Right lung (tissue), 5 donors: Measurements from ENCODE around the gene KCNK4. TPM values are rescaled to one million over a fixed set of nuclear protein-coding genes. Genes with fewer than 3 reads are reported as not detected.

Source experiments
- DNase-seq, 2 donors: peaks; one replicate each; pipeline ENCODE4 v3.0.0-alpha.2; 2013
- polyA plus RNA-seq, 5 donors: library from polyadenylated mRNA; unstranded; fragments of 120-200 nt; gene quantifications; one replicate each; pipeline versions ENCODE4 v1.2.1 to v1.2.3, GENCODE V29; 2013; ENCODE audit warnings: inconsistent platforms in 1 of 5, low replicate concordance in 1 of 5; ENCODE audit not compliant: insufficient read length in 5 of 5, insufficient read depth in 1 of 5

KCNK4 gene
- polyA plus RNA-seq, 5 donors = 0.09 to 0.10 TPM; not detected in 3

DNA sequence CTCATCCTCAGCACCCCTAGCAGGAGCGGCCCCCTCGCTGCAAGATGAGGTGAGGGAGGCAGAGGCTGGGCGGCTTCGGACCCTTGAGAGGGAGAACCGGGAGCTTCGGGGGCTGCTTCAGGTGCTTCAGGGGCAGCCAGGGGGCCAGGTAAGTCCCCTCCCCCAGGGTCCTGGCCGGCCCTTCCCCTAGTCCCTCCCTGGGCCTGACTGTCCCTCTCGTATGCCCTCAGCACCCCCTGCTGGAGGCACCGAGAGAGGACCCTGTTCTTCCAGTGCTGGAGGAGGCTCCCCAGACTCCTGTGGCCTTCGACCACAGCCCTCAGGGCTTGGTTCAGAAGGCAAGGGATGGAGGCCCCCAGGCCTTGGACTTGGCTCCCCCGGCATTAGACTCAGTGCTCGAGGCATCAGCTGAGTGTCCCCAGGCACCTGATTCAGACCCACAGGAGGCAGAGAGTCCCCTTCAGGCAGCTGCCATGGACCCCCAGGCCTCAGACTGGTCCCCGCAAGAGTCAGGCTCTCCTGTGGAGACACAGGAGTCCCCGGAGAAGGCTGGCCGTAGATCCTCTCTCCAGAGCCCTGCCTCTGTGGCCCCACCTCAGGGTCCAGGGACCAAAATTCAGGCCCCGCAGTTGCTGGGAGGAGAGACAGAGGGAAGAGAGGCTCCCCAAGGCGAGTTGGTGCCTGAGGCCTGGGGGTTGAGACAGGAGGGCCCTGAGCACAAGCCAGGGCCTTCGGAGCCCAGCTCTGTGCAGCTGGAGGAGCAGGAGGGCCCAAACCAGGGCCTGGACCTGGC lies 52.9 kb downstream of the KCNK4 start:
- no peak for DNase-seq

GRCh38 chr11:64344787-64345186 lies 53.7 kb downstream of the KCNK4 start:
- DNase-seq = no peak

DNA sequence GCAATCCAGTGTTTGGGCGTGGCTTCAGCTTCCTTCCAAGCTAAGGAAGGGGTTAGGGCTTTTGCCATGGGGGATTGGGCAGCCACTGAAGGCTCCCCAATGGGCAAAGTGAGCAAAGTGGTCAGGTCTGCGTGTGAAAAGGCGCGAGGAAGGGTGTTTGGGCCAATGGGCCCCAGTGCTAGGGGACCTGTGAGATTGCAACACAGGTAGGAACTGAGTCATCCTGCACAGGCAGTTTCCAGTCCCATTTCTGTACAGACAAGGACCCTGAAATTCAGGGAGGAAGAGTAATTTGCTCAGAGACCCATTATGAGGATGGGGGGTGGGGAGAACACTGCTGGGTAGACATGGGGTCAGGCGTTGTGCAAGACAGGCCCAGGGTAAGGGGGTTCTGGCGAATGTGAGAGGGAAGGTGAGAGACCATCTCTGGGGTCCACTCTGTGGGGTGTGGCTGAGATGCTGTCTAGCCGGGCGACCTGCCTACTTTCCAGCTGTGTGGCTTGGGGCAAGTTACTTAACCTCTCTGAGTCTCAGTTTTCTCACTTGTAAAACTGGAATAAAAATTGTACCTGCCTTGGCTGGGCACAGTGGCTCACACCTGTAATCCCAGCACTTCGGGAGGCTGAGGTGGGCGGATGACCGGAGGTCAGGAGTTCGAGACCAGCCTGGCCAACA lies 56.2 kb downstream of the KCNK4 start:
- DNase-seq = no peak

- no peak for DNase-seq
These were observed 57.4 kb downstream of the KCNK4 start for GRCh38 chr11:64348383-64349024.

DNA sequence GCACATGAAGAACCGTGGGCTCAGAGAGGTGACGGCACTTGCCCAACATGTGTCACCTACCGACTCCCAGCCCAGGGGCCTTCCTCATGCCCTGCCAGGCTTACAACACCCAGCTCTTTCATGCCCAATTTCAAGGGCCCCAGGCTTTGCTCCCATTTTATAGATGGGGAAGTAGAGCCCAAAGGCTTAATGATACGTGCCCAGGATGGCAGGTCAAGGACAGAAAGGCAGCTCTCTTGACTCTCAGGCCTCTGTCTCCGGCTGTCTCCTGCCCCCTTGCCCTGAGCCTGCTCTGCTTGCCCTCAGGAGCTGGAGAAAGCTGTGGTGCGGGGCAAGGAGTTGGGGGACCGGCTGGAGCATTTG lies 57.9 kb downstream of the KCNK4 start:
- DNase-seq = no peak

GRCh38 chr11:64349404-64349803 lies 58.3 kb downstream of the KCNK4 start:
- DNase-seq = no peak

Other genes starting within 250 kb of the KCNK4 start
- 10 to 100 TPM; 16.4 to 26.7 (median 24.3) TPM for gene MACROD1, start 125.2 kb upstream of the KCNK4 start, polyA plus RNA-seq
- gene STIP1, start 105.1 kb upstream of the KCNK4 start, polyA plus RNA-seq = 100 to 1,000 TPM; 168 to 203 (median 187) TPM
- 10 to 100 TPM in 2 of 5 donors, 1 to 10 TPM in 3; 6.4 to 13.2 (median 9.6) TPM for gene FERMT3, start 84.6 kb upstream of the KCNK4 start, polyA plus RNA-seq
- 10 to 100 TPM; 23.7 to 39.2 (median 32.1) TPM for gene TRPT1, start 65.1 kb upstream of the KCNK4 start, polyA plus RNA-seq
- gene NUDT22, start 65.0 kb upstream of the KCNK4 start, polyA plus RNA-seq = 10 to 100 TPM; 16.5 to 29.4 (median 17.8) TPM
- 10 to 100 TPM; 57.9 to 88.9 (median 71.2) TPM for gene DNAJC4, start 60.8 kb upstream of the KCNK4 start, polyA plus RNA-seq
- gene VEGFB, start 56.7 kb upstream of the KCNK4 start, polyA plus RNA-seq = 100 to 1,000 TPM in 1 of 5 donors, 10 to 100 TPM in 4; 64.5 to 112 (median 76.6) TPM
- gene FKBP2, start 50.2 kb upstream of the KCNK4 start, polyA plus RNA-seq = 10 to 100 TPM; 53.0 to 90.8 (median 67.2) TPM
- gene PPP1R14B, start 44.4 kb upstream of the KCNK4 start, polyA plus RNA-seq = 100 to 1,000 TPM in 1 of 5 donors, 10 to 100 TPM in 4; 63.2 to 139 (median 70.0) TPM
- 10 to 100 TPM; 15.7 to 25.9 (median 18.7) TPM for gene PLCB3, start 39.8 kb upstream of the KCNK4 start, polyA plus RNA-seq
- 10 to 100 TPM; 38.7 to 87.5 (median 51.3) TPM for gene BAD, start 6.6 kb upstream of the KCNK4 start, polyA plus RNA-seq
- gene GPR137, start 5.5 kb upstream of the KCNK4 start, polyA plus RNA-seq = 10 to 100 TPM; 19.2 to 43.8 (median 30.9) TPM
- gene CATSPERZ, start 9.1 kb downstream of the KCNK4 start, polyA plus RNA-seq = under 1 TPM in 3 of 5 donors, not detected in 2; 0.15 to 0.33 (median 0.28) TPM
- 10 to 100 TPM in 3 of 5 donors, 1 to 10 TPM in 2; 6.9 to 21.0 (median 12.4) TPM for gene ESRRA, start 14.2 kb downstream of the KCNK4 start, polyA plus RNA-seq
- gene TRMT112, start 26.3 kb downstream of the KCNK4 start, polyA plus RNA-seq = 100 to 1,000 TPM; 201 to 308 (median 233) TPM
- gene PRDX5, start 26.8 kb downstream of the KCNK4 start, polyA plus RNA-seq = 100 to 1,000 TPM; 141 to 272 (median 177) TPM
- 1 to 10 TPM; 3.9 to 7.4 (median 5.2) TPM for gene CCDC88B, start 48.9 kb downstream of the KCNK4 start, polyA plus RNA-seq
- gene RPS6KA4, start 67.9 kb downstream of the KCNK4 start, polyA plus RNA-seq = 10 to 100 TPM; 10.0 to 22.1 (median 13.0) TPM